Stimulated activated CD4-positive, alpha-beta T cell treated with anti-CD3 and anti-CD28 coated beads, Interleukin-15, amount 100 ng/mL, for 1 hour (primary cell): ENCODE measurements around the gene OPRL1.
A peak's percentile ranks its signal among the peaks of the same experiment; 100 is the strongest.
"Not testable (repeated sequence)": the region's sequence is repeated elsewhere in the genome, so short reads cannot be mapped to it uniquely, and the experiment has no call there.

ENCODE experiments used
- DNase-seq, 2 donors: peaks; one replicate each; pipeline ENCODE4 v3.0.0-alpha.2; 2020; ENCODE audit warnings: low read depth in 1 of 2, low spot score in 1 of 2

OPRL1 gene

GRCh38 chr20:64083378-64083803 is 3.5 kb downstream of the OPRL1 start:
- peak; percentile 30 to 60 for DNase-seq

- no peak for DNase-seq
Observed at GRCh38 chr20:64083804-64084684, 4.2 kb downstream of the OPRL1 start, which contains the start of gene LKAAEAR1. LKAAEAR1 (minus strand) TSS chr20:64084398; CDS start chr20:64084219, 179 bp downstream.

GRCh38 chr20:64084685-64085152 is 4.8 kb downstream of the OPRL1 start:
- DNase-seq = no peak

DNA sequence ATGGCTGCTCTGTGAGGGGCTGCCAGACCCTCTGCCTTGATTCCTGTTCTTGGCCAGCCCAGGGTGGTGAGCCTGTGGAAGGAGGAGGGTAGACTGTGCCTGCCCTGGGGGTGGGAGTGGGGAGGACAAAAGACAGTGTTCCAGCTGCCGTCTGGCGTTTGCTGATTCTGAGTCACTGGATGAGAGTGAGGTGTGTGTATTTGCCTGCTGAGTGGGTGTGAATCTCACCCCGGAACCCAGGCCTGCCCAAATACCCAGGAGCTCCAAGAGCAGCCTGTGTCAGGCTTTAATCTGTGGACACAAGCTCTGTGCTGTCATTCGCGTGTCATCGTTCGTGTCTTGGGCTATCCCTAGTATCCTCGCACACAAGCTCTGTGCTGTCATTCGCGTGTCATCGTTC is 6.9 kb downstream of the OPRL1 start:
- DNase-seq = no peak

- not testable (repeated sequence) for DNase-seq
Observed at GRCh38 chr20:64087226-64087825, 7.4 kb downstream of the OPRL1 start.

DNA sequence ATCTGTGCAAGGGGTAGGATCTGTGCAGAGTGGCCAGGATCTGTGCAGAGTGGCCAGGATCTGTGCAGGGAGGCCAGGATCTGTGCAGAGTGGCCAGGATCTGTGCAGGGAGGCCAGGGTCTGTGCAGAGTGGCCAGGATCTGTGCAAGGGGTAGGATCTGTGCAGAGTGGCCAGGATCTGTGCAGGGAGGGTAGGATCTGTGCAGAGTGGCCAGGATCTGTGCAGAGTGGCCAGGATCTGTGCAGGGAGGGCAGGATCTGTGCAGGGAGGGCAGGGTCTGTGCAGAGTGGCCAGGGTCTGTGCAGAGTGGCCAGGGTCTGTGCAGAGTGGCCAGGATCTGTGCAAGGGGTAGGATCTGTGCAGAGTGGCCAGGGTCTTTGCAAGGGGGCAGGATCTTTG is 8.7 kb downstream of the OPRL1 start:
- not testable (repeated sequence) for DNase-seq

DNA sequence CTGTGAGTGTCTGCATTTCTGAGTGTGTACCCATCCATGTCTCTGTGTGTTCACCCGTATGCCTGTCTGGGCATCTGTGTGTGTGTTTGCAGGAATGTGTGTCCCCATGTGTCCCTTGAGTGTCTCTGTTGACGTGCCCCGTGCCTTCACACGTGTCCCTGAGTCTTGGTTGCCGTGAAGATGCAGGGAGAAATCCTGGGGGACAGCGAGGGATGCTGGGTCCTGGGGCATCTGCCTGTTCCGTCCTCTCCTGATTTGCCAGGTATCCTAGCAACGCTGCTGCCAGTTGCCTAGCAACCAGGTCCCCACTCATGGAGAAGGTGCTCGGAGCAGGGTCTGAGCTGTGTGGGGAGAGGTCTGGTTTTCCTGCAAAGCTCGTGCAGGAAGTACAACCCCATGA is 10.3 kb downstream of the OPRL1 start:
- DNase-seq = no peak

GRCh38 chr20:64091340-64091739 is 11.5 kb downstream of the OPRL1 start:
- DNase-seq = no peak

- DNase-seq = no peak
Observed at GRCh38 chr20:64091770-64092169, 11.9 kb downstream of the OPRL1 start.

DNA sequence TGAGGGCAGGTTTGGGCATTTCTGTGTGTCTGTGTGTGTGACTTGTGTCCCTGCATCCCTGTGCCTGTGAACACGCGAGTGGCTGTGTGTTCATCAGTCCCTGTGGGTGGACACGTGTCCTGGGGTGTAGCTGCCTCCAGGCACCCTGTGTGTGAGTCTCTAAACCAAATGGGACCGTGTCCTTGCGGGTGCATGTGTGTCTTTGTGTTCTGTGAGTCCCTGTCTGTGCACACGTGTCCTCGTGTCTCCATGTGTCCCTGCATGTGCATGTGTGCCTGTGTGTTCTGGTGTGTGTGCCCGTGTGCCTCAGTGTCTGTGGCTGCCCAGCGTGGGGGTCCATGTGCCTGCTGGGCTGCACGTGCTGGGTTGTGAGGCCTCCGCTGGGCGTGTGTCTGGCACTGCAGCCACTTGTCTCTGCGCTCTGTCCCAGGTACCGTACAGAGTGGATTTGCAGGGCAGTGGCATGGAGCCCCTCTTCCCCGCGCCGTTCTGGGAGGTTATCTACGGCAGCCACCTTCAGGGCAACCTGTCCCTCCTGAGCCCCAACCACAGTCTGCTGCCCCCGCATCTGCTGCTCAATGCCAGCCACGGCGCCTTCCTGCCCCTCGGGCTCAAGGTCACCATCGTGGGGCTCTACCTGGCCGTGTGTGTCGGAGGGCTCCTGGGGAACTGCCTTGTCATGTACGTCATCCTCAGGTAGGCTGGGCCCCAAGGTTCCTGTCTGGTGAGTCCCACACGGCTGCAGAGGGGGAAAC is 12.6 kb downstream of the OPRL1 start:
- DNase-seq = no peak

- DNase-seq = no peak
Observed at GRCh38 chr20:64093013-64093503, 13.2 kb downstream of the OPRL1 start.

- no peak for DNase-seq
Observed at GRCh38 chr20:64095455-64095854, 15.6 kb downstream of the OPRL1 start.

GRCh38 chr20:64095927-64096326 is 16.0 kb downstream of the OPRL1 start:
- no peak for DNase-seq

DNA sequence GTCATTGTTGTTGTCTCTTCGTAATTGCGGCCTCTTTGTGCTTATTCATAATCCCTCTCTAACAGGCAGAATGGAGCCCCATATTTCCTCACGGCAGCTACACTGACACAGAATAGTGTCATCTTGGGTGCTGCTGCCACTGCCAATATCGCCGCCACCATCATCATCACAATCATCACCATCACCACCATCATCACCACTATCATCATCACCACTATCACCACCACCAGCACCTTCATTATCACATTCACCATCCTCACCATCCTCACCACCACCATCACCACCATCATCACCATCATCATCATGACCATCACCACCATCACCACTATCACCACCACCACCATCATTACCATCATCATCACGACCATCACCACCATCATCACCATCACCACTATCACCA is 16.7 kb downstream of the OPRL1 start:
- no peak for DNase-seq

- no peak for DNase-seq
Observed at GRCh38 chr20:64098471-64099013, 18.7 kb downstream of the OPRL1 start.

- DNase-seq = no peak
Observed at GRCh38 chr20:64099086-64099786, 19.4 kb downstream of the OPRL1 start.

GRCh38 chr20:64099880-64100565 is 20.1 kb downstream of the OPRL1 start:
- no peak for DNase-seq

DNA sequence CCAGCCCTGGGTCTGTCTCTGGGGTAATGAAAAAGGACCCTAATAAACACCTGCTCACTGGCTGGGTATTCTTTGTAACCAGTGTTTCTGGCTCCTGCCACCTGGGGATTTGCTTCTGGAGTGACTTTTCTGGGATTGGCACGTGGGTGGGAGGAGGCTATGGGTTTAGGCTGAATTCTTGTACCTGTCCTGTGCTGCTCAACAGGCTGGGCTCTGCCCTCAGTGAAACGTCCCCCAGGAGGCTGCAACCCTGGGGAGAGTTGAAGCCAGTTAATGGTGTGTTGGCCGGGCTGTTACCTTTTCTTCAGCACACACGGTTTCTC is 20.6 kb downstream of the OPRL1 start:
- DNase-seq = no peak

DNA sequence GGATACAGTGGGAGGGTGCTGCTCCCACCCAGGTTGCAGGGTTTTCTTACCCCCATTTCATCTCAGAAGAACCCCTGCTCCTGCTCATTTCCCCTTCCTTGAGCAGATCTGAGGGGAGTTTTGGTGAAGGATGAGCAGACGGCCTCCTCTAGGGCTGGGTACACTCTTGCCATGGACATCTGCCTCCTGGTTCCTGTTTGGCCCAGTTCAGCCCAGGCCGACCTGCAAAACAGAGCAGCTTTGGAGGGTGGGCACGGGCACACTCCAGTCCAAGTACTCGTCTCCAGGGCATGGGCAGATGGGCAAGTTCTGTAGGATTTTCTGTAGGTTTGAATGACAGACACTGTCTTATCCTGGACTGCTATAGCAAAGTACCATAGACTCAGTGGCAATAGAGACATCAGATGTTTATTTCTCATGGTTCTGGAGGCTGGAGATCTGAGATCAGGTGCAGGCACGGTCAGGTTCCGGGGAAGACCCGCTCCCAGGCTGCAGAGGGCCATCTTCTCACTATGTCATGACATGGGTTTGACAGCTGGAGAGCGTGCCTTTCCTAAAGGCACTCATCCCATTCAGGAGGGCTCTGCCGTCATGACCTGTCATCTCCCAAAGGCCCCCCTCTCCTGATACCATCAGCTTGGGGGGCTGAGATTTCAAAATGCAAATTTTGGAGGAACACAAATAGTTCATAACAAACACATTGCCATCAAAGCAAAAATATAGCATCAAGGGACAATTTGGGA is 21.2 kb downstream of the OPRL1 start:
- no peak for DNase-seq
